T-helper 1 cell treated with Interleukin-12 subunit alpha and Interleukin-12 subunit beta and Interleukin-4 antibody, amounts not matched to agents 30 μg/mL and 1 μg/mL, for 36 hours (primary cell): ENCODE data around the gene DKK3.

Experiments
- H3K27ac Mint-ChIP-seq: one replicate; pipeline ENCODE4 v1.8.0; 2021; ENCODE audit warnings: mild to moderate bottlenecking, mixed read lengths
- H3K27me3 Mint-ChIP-seq: one replicate; pipeline ENCODE4 v1.8.0; 2021; ENCODE audit warnings: low read depth, mixed read lengths
- H3K36me3 Mint-ChIP-seq: one replicate; pipeline ENCODE4 v1.8.0; 2021; ENCODE audit warnings: low read depth, mixed read lengths
- H3K4me1 Mint-ChIP-seq: one replicate; pipeline ENCODE4 v1.8.0; 2021; ENCODE audit warnings: low read depth, mixed read lengths
- H3K4me3 Mint-ChIP-seq: one replicate; pipeline ENCODE4 v1.8.0; 2021; ENCODE audit warnings: mild to moderate bottlenecking, moderate library complexity, mixed read lengths
- H3K9me3 Mint-ChIP-seq: one replicate; pipeline ENCODE4 v1.8.0; 2021; ENCODE audit warnings: mixed read lengths

Gene DKK3

GRCh38 chr11:11977206-11977938, 31.1 kb downstream of the DKK3 start:
- Mint-ChIP-seq H3K27me3 (peaks cover 4% of the 10 kb centered on the region), H3K4me1 (peaks cover 3% of the 10 kb centered on the region), H3K36me3 (no peaks in the 10 kb centered on the region), H3K9me3 (no peaks in the 10 kb centered on the region), H3K4me3 (no peak overlapping the region), H3K27ac (no peak overlapping the region)

GRCh38 chr11:11976481-11977127, 31.8 kb downstream of the DKK3 start:
- H3K4me3 Mint-ChIP-seq: no peak overlapping the region
- H3K27ac Mint-ChIP-seq: no peak overlapping the region
- H3K9me3 Mint-ChIP-seq: no peaks in the 10 kb centered on the region
- H3K36me3 Mint-ChIP-seq: no peaks in the 10 kb centered on the region
- H3K27me3 Mint-ChIP-seq: peaks cover 4% of the 10 kb centered on the region
- H3K4me1 Mint-ChIP-seq: peaks cover 3% of the 10 kb centered on the region

- Mint-ChIP-seq H3K4me1 (peaks cover 3% of the 10 kb centered on the region), H3K36me3 (no peaks in the 10 kb centered on the region), H3K9me3 (no peaks in the 10 kb centered on the region), H3K4me3 (no peak overlapping the region), H3K27me3 (peaks cover 4% of the 10 kb centered on the region), H3K27ac (no peak overlapping the region)
These were observed 33.0 kb downstream of the DKK3 start for GRCh38 chr11:11975201-11976092.

GRCh38 chr11:11973866-11974265, 34.6 kb downstream of the DKK3 start:
- Mint-ChIP-seq H3K4me3 (no peak overlapping the region), H3K4me1 (peaks cover 3% of the 10 kb centered on the region), H3K9me3 (no peaks in the 10 kb centered on the region), H3K27ac (no peak overlapping the region), H3K36me3 (no peaks in the 10 kb centered on the region), H3K27me3 (peaks cover 7% of the 10 kb centered on the region)

DNA sequence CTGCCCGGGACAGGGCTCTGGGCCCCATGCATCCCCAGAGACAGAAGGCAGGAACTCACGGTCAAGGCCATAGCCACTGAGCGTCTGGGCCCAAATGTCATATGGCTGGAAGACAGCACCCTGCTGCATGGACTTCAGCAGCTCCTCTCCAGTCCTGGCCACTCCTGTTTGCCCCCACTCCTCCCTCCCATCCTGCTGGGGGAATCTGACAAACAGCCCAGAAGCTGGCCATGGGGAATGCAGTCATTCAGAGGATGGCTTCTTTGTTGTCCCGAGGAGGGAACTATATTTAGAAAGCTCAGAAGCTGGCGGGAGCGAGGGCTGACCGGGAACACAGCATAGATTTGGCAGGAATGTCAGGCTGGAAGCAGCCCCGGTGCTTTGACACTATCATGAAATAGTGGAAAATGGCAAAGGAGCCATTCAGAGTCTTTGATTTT, 35.0 kb downstream of the DKK3 start:
- H3K9me3 Mint-ChIP-seq: no peaks in the 10 kb centered on the region
- H3K36me3 Mint-ChIP-seq: no peaks in the 10 kb centered on the region
- H3K27me3 Mint-ChIP-seq: peaks cover 5% of the 10 kb centered on the region
- peaks cover 3% of the 10 kb centered on the region for H3K4me1 Mint-ChIP-seq
- no peak overlapping the region for H3K4me3 Mint-ChIP-seq
- no peak overlapping the region for H3K27ac Mint-ChIP-seq

- no peak overlapping the region for H3K27ac Mint-ChIP-seq
- H3K9me3 Mint-ChIP-seq: no peaks in the 10 kb centered on the region
- peaks cover 3% of the 10 kb centered on the region for H3K27me3 Mint-ChIP-seq
- no peak overlapping the region for H3K4me3 Mint-ChIP-seq
- no peaks in the 10 kb centered on the region for H3K36me3 Mint-ChIP-seq
- H3K4me1 Mint-ChIP-seq: peaks cover 3% of the 10 kb centered on the region
These were observed 35.6 kb downstream of the DKK3 start for GRCh38 chr11:11972730-11973341.

DNA sequence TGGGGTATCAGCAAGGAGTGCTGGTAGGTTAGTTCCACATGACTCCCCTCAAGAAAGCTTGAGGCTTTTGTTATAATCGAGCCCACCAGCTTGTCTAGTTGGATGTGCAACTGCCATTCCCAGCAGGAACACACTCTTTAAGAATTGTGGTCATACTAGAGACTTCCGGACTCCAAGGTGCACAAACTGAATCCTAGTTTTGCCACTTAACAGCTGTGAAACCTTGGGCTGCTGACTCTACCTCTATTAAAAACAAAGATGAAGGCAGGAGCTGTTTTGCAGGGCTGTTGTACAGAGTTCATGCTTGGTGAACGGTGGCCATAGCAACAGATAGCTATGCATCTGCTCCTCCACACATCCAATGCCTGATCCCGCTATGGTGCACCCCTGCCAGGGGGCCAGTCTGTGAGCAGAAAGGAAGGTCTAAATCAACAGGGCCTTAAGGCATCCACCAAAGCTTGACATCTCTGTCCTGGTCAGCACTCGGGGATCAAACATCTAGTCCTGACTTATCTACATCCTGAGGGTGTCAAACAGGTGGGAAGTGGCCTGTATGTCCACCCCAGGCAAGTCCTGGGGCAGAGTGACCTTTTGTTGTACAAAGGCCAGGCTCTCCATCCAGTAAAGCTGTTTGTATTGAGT, 36.4 kb downstream of the DKK3 start:
- H3K36me3 Mint-ChIP-seq: no peaks in the 10 kb centered on the region
- H3K27me3 Mint-ChIP-seq: peaks cover 3% of the 10 kb centered on the region
- H3K4me3 Mint-ChIP-seq: no peak overlapping the region
- H3K4me1 Mint-ChIP-seq: peaks cover 3% of the 10 kb centered on the region
- no peak overlapping the region for H3K27ac Mint-ChIP-seq
- H3K9me3 Mint-ChIP-seq: no peaks in the 10 kb centered on the region

- no peak overlapping the region for H3K27ac Mint-ChIP-seq
- peaks cover 3% of the 10 kb centered on the region for H3K27me3 Mint-ChIP-seq
- no peaks in the 10 kb centered on the region for H3K9me3 Mint-ChIP-seq
- H3K4me3 Mint-ChIP-seq: no peak overlapping the region
- peaks cover 3% of the 10 kb centered on the region for H3K4me1 Mint-ChIP-seq
- no peaks in the 10 kb centered on the region for H3K36me3 Mint-ChIP-seq
These were observed 37.9 kb downstream of the DKK3 start for GRCh38 chr11:11970556-11970955.

- H3K27ac Mint-ChIP-seq: no peak overlapping the region
- no peaks in the 10 kb centered on the region for H3K9me3 Mint-ChIP-seq
- H3K4me1 Mint-ChIP-seq: no peaks in the 10 kb centered on the region
- no peaks in the 10 kb centered on the region for H3K36me3 Mint-ChIP-seq
- H3K4me3 Mint-ChIP-seq: no peak overlapping the region
- H3K27me3 Mint-ChIP-seq: peaks cover 3% of the 10 kb centered on the region
These were observed 38.8 kb downstream of the DKK3 start for GRCh38 chr11:11969380-11970215.

- no peaks in the 10 kb centered on the region for H3K9me3 Mint-ChIP-seq
- H3K4me1 Mint-ChIP-seq: no peaks in the 10 kb centered on the region
- H3K27ac Mint-ChIP-seq: no peak overlapping the region
- peaks cover 3% of the 10 kb centered on the region for H3K27me3 Mint-ChIP-seq
- H3K36me3 Mint-ChIP-seq: no peaks in the 10 kb centered on the region
- no peak overlapping the region for H3K4me3 Mint-ChIP-seq
These were observed 39.7 kb downstream of the DKK3 start for GRCh38 chr11:11968511-11969280.

- Mint-ChIP-seq H3K4me1 (no peaks in the 10 kb centered on the region), H3K36me3 (no peaks in the 10 kb centered on the region), H3K4me3 (no peak overlapping the region), H3K9me3 (no peaks in the 10 kb centered on the region), H3K27me3 (peaks cover 3% of the 10 kb centered on the region), H3K27ac (no peak overlapping the region)
These were observed 40.5 kb downstream of the DKK3 start for GRCh38 chr11:11967669-11968510.
